ENCODE measurements around the gene CLEC2A.
A peak's percentile ranks its signal among the peaks of the same experiment; 100 is the strongest.
"Not testable (repeated sequence)": the region's sequence is repeated elsewhere in the genome, so short reads cannot be mapped to it uniquely, and the experiment has no call there.

Gene CLEC2A

GRCh38 chr12:9957834-9958233, 25.7 kb upstream of the CLEC2A start:
- H3K36me3 ChIP-seq = no peaks in the 10 kb centered on the region
- H3K27me3 ChIP-seq = no peaks in the 10 kb centered on the region
- H3K4me3 ChIP-seq (ENCODE audit: low read depth in 1 of 2, low read length in 1 of 2) = no peak overlapping the region
- H3K4me1 ChIP-seq (ENCODE audit: control insufficient read depth in 1 of 2, insufficient read depth in 1 of 2, low read depth in 1 of 2, low read length in 1 of 2) = peaks cover 8 to 12% of the 10 kb centered on the region in 2 experiments
- TF ChIP-seq CTCF (IDR thresholded peaks at IDR 0.05) = no peak
- no peak overlapping the region for H3K27ac ChIP-seq
- H3K9me3 ChIP-seq = no peaks in the 10 kb centered on the region

GRCh38 chr12:9952954-9953729, 21.0 kb upstream of the CLEC2A start:
- H3K4me1 ChIP-seq (ENCODE audit: control insufficient read depth in 1 of 2, insufficient read depth in 1 of 2, low read depth in 1 of 2, low read length in 1 of 2) = peaks cover 27 to 35% of the 10 kb centered on the region in 2 experiments
- not testable (repeated sequence) for H3K27ac ChIP-seq

GRCh38 chr12:9951026-9951675, 19.0 kb upstream of the CLEC2A start:
- Histone ChIP-seq H3K4me1 (ENCODE audit: control insufficient read depth in 1 of 2, insufficient read depth in 1 of 2, low read depth in 1 of 2, low read length in 1 of 2) (peaks cover 38 to 47% of the 10 kb centered on the region in 2 experiments), H3K27me3 (no peaks in the 10 kb centered on the region), H3K27ac (peak overlapping the region; percentile 41), H3K4me3 (ENCODE audit: low read depth in 1 of 2, low read length in 1 of 2) (no peak overlapping the region), H3K36me3 (no peaks in the 10 kb centered on the region), H3K9me3 (no peaks in the 10 kb centered on the region)
- no peak for TF ChIP-seq CTCF (IDR thresholded peaks at IDR 0.05)

More at GRCh38 chr12:9952954-9953729, 21.0 kb upstream of the CLEC2A start:
- not testable (repeated sequence) for H3K4me3 ChIP-seq (ENCODE audit: low read depth in 1 of 2, low read length in 1 of 2); H3K36me3 ChIP-seq; H3K9me3 ChIP-seq; H3K27me3 ChIP-seq

- Histone ChIP-seq H3K36me3 (no peaks in the 10 kb centered on the region), H3K4me1 (ENCODE audit: control insufficient read depth in 1 of 2, insufficient read depth in 1 of 2, low read depth in 1 of 2, low read length in 1 of 2) (peaks cover 62 to 71% of the 10 kb centered on the region in 2 experiments), H3K9me3 (no peaks in the 10 kb centered on the region), H3K27ac (peak overlapping the region; percentile 41), H3K27me3 (no peaks in the 10 kb centered on the region), H3K4me3 (ENCODE audit: low read depth in 1 of 2, low read length in 1 of 2) (no peak overlapping the region)
- TF ChIP-seq CTCF (IDR thresholded peaks at IDR 0.05) = no peak
These were observed 16.6 kb upstream of the CLEC2A start for GRCh38 chr12:9948606-9949296.

GRCh38 chr12:9947674-9948073, 15.5 kb upstream of the CLEC2A start:
- H3K4me3 ChIP-seq (ENCODE audit: low read depth in 1 of 2, low read length in 1 of 2) = no peak overlapping the region
- H3K27ac ChIP-seq = peak overlapping the region; percentile 41
- TF ChIP-seq CTCF (IDR thresholded peaks at IDR 0.05) = no peak
- H3K4me1 ChIP-seq (ENCODE audit: control insufficient read depth in 1 of 2, insufficient read depth in 1 of 2, low read depth in 1 of 2, low read length in 1 of 2) = peaks cover 73 to 82% of the 10 kb centered on the region in 2 experiments
- H3K9me3 ChIP-seq = no peaks in the 10 kb centered on the region
- no peaks in the 10 kb centered on the region for H3K27me3 ChIP-seq
- no peaks in the 10 kb centered on the region for H3K36me3 ChIP-seq

Measured in neutrophil (primary cell).